ENCODE results near the gene ZNF787. TPM values are rescaled to one million over a fixed set of nuclear protein-coding genes. Genes with fewer than 3 reads are reported as not detected.
"Not testable (repeated sequence)": the region's sequence is repeated elsewhere in the genome, so short reads cannot be mapped to it uniquely, and the experiment has no call there.

ZNF787 gene
- total and polyA plus RNA-seq, 3 donors from 2014 or later = 22.3 to 41.4 (median 35.7) TPM

GRCh38 chr19:56109226-56109625 lies 11.9 kb downstream of the ZNF787 start:
- Histone ChIP-seq H3K9me3 (no peaks in the 10 kb centered on the region), H3K36me3 (ENCODE audit: low read depth, missing control alignments) (no peaks in the 10 kb centered on the region), H3K4me1 (peaks cover 86% of the 10 kb centered on the region), H3K27ac (peak overlapping the region; percentile 50 to 55), H3K4me3 (no peak overlapping the region), H3K27me3 (no peaks in the 10 kb centered on the region)
- intact Hi-C loops (cut with DNase I; ENCODE audit: low total_unique reads) = no loop called here
- TF ChIP-seq, protein P1, sequence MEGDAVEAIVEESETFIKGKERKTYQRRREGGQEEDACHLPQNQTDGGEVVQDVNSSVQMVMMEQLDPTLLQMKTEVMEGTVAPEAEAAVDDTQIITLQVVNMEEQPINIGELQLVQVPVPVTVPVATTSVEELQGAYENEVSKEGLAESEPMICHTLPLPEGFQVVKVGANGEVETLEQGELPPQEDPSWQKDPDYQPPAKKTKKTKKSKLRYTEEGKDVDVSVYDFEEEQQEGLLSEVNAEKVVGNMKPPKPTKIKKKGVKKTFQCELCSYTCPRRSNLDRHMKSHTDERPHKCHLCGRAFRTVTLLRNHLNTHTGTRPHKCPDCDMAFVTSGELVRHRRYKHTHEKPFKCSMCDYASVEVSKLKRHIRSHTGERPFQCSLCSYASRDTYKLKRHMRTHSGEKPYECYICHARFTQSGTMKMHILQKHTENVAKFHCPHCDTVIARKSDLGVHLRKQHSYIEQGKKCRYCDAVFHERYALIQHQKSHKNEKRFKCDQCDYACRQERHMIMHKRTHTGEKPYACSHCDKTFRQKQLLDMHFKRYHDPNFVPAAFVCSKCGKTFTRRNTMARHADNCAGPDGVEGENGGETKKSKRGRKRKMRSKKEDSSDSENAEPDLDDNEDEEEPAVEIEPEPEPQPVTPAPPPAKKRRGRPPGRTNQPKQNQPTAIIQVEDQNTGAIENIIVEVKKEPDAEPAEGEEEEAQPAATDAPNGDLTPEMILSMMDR (IDR thresholded peaks at IDR 0.05) = no peak
- no peak for TF ChIP-seq POLR2A (IDR thresholded peaks at IDR 0.05)
- peak; percentile 85 for DNase-seq
- WGBS, 2 donors = 33 to 39% methylated on average over 10 to 13 of the region's 13 CpGs

- Histone ChIP-seq H3K27me3 (no peaks in the 10 kb centered on the region), H3K27ac (peak overlapping the region; percentile 50 to 55), H3K9me3 (no peaks in the 10 kb centered on the region), H3K4me3 (no peak overlapping the region), H3K36me3 (ENCODE audit: low read depth, missing control alignments) (no peaks in the 10 kb centered on the region), H3K4me1 (peaks cover 81% of the 10 kb centered on the region)
- intact Hi-C loops (cut with DNase I; ENCODE audit: low total_unique reads) = no loop called here
- WGBS, 2 donors = 42 to 45% methylated on average over 24 of the region's 24 CpGs
- DNase-seq = no peak
- TF ChIP-seq, protein P1 (IDR thresholded peaks at IDR 0.05) = no peak
- no peak for TF ChIP-seq POLR2A (IDR thresholded peaks at IDR 0.05)
These were observed 12.5 kb downstream of the ZNF787 start for GRCh38 chr19:56108447-56109195.

DNA sequence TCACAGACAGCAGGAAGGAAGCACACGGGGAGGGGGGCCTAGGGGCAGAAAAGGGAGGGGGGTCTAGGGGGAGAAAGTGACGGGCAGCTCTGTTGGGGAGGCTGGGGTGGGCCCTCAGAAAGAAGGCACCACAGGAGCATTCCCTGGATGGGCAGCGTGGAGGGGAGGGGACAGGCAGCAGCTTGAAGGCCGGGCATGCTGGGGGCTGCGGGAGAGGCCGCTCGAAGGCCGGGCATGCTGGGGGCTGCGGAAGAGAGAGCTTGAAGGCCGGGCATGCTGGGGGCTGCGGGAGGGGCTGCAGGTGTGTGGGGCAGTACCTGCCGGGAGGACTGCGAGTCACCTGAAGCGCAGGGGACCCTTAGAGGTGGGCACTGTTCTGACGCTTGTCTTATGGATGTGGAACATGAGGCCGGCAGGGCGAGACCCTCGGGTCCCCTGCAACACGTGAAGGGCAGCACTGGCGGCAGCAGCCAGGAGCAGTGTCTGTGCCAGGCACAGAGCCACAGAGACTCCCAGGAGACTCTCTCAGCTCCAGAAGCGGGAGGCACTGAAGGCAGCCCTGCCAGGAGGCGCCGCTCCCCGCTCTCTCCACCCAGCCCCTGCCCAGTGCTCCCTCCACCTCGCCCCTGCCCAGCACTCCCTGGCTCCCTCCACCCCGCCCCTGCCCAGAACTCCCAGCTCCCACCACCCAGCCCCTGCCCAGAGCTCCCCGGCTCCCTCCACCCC lies 13.3 kb downstream of the ZNF787 start:
- H3K4me3 ChIP-seq = no peak overlapping the region
- H3K4me1 ChIP-seq = peaks cover 75% of the 10 kb centered on the region
- intact Hi-C loops (cut with DNase I; ENCODE audit: low total_unique reads) = no loop called here
- 63 to 83% methylated on average over 26 to 27 of the region's 27 CpGs for WGBS, 2 donors
- no peaks in the 10 kb centered on the region for H3K9me3 ChIP-seq
- no peaks in the 10 kb centered on the region for H3K36me3 ChIP-seq (ENCODE audit: low read depth, missing control alignments)
- peak; percentile 52 for DNase-seq
- TF ChIP-seq, protein P1 (IDR thresholded peaks at IDR 0.05) = no peak
- no peak for TF ChIP-seq POLR2A (IDR thresholded peaks at IDR 0.05)
- no peaks in the 10 kb centered on the region for H3K27me3 ChIP-seq
- H3K27ac ChIP-seq = peak overlapping the region in 1 of 2 donors; percentile 50

- H3K27me3 ChIP-seq = no peaks in the 10 kb centered on the region
- 74 to 82% methylated on average over 7 to 11 of the region's 11 CpGs for WGBS, 2 donors
- peaks cover 67% of the 10 kb centered on the region for H3K4me1 ChIP-seq
- no peak for TF ChIP-seq POLR2A (IDR thresholded peaks at IDR 0.05)
- H3K9me3 ChIP-seq = no peaks in the 10 kb centered on the region
- intact Hi-C loops (cut with DNase I; ENCODE audit: low total_unique reads) = no loop called here
- H3K4me3 ChIP-seq = no peak overlapping the region
- no peaks in the 10 kb centered on the region for H3K36me3 ChIP-seq (ENCODE audit: low read depth, missing control alignments)
- DNase-seq = no peak
- H3K27ac ChIP-seq = no peak overlapping the region
These were observed 14.1 kb downstream of the ZNF787 start for GRCh38 chr19:56106993-56107392.

DNA sequence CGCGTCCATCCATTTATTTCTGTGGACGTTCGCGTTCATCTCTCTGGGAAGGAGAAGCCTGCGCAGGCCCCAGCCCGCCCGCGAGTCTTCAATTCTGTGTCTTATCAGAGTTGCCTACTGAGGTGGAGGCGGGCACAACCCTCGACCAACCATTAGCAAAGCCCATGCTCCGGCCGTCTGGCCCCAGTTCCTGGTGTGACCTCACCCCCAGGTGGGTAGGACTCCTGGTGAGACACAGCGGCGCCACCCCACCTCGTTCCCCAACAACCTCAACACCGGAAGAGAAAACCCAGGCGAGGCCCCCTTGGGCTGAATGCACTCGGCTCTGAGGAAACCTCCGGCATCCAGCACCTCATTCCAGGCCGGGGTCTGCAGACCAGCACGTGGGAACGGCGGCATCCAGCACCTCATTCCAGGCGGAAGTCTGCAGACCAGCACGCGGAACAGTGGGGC lies 14.7 kb downstream of the ZNF787 start:
- H3K4me3 ChIP-seq = peak overlapping the region in 1 of 2 donors; percentile 20
- WGBS, 2 donors = 54 to 73% methylated on average over 10 to 27 of the region's 27 CpGs
- no peaks in the 10 kb centered on the region for H3K27me3 ChIP-seq
- peaks cover 61% of the 10 kb centered on the region for H3K4me1 ChIP-seq
- no peaks in the 10 kb centered on the region for H3K9me3 ChIP-seq
- no peak overlapping the region for H3K27ac ChIP-seq
- TF ChIP-seq, protein P1 (IDR thresholded peaks at IDR 0.05) = no peak
- no peak for TF ChIP-seq POLR2A (IDR thresholded peaks at IDR 0.05)
- DNase-seq = no peak
- intact Hi-C loops (cut with DNase I; ENCODE audit: low total_unique reads) = no loop called here
- H3K36me3 ChIP-seq (ENCODE audit: low read depth, missing control alignments) = no peaks in the 10 kb centered on the region

DNA sequence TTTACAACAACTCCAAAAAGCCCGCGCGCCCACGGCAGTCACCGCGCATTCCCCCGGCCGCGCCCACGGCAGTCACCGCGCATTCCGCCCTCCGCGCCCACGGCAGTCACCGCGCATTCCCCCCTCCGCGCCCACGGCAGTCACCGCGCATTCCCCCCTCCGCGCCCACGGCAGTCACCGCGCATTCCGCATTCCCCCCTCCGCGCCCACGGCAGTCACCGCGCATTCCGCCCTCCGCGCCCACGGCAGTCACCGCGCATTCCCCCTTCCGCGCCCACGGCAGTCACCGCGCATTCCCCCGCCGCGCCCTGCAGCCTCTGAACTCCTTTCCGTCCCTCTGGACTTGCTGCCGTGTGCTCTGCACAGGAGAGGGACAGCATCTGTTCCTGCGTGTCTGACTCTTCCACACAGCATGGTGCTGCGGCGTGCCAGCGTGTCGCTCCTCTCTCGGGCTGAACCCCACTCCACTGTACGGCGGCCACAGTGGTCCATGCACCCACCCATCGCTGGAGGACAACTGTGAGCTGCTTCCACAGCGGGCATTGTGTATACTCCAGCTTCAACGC lies 15.2 kb downstream of the ZNF787 start:
- H3K27me3 ChIP-seq; intact Hi-C loops (cut with DNase I; ENCODE audit: low total_unique reads); DNase-seq; H3K9me3 ChIP-seq; H3K36me3 ChIP-seq (ENCODE audit: low read depth, missing control alignments): not testable (repeated sequence)
- Histone ChIP-seq H3K4me3 (peak overlapping the region in 1 of 2 donors; percentile 20), H3K4me1 (peaks cover 56% of the 10 kb centered on the region), H3K27ac (peak overlapping the region in 1 of 2 donors; percentile 25)
- WGBS, 2 donors = 73 to 78% methylated on average over 61 of the region's 61 CpGs

Data from testis (tissue), 3 donors.